NCI-H345 (cell line): ENCODE measurements around the gene DEPDC5.

Experiments
- DNase-seq: peaks from one replicate; lab custom pipeline; 2025; lab: John Stamatoyannopoulos, UW

Gene DEPDC5

GRCh38 chr22:31926969-31927368 is 173.2 kb downstream of the DEPDC5 start:
- no peak for DNase-seq

GRCh38 chr22:31927562-31927961 is 173.7 kb downstream of the DEPDC5 start:
- no peak for DNase-seq

- no peak for DNase-seq
These were observed 175.5 kb downstream of the DEPDC5 start for GRCh38 chr22:31929167-31929930.

- no peak for DNase-seq
These were observed 179.0 kb downstream of the DEPDC5 start for GRCh38 chr22:31932863-31933262.

- DNase-seq, result no peak
These were observed 179.6 kb downstream of the DEPDC5 start for GRCh38 chr22:31933406-31933805.

- no peak for DNase-seq
These were observed 180.1 kb downstream of the DEPDC5 start for GRCh38 chr22:31933816-31934482.

- no peak for DNase-seq
These were observed 182.3 kb downstream of the DEPDC5 start for GRCh38 chr22:31935961-31936635.

GRCh38 chr22:31937341-31937740 is 183.5 kb downstream of the DEPDC5 start:
- DNase-seq, result no peak

GRCh38 chr22:31938296-31938695 is 184.5 kb downstream of the DEPDC5 start:
- no peak for DNase-seq

GRCh38 chr22:31940506-31940905 is 186.7 kb downstream of the DEPDC5 start:
- DNase-seq, result no peak

- no peak for DNase-seq
These were observed 188.3 kb downstream of the DEPDC5 start for GRCh38 chr22:31942091-31942490.

- no peak for DNase-seq
These were observed 189.6 kb downstream of the DEPDC5 start for GRCh38 chr22:31943206-31943977.

- DNase-seq, result peak; percentile 91
These were observed 190.3 kb downstream of the DEPDC5 start, which contains the start of gene YWHAH for GRCh38 chr22:31943978-31944699. YWHAH (plus strand) TSS chr22:31944535; CDS start chr22:31944734, 199 bp downstream.

GRCh38 chr22:31944700-31945442 is 191.1 kb downstream of the DEPDC5 start:
- DNase-seq, result peak; percentile 27

- no peak for DNase-seq
These were observed 191.6 kb downstream of the DEPDC5 start for GRCh38 chr22:31945443-31945855.

- DNase-seq, result no peak
These were observed 192.3 kb downstream of the DEPDC5 start for GRCh38 chr22:31945971-31946680.

GRCh38 chr22:31947296-31947695 is 193.5 kb downstream of the DEPDC5 start:
- DNase-seq, result no peak

- no peak for DNase-seq
These were observed 194.2 kb downstream of the DEPDC5 start for GRCh38 chr22:31948002-31948401.

GRCh38 chr22:31950226-31950625 is 196.4 kb downstream of the DEPDC5 start:
- DNase-seq, result no peak
